ENCODE data around the gene FRMD4B.
A peak's percentile ranks its signal among the peaks of the same experiment; 100 is the strongest.

The FRMD4B gene

DNA sequence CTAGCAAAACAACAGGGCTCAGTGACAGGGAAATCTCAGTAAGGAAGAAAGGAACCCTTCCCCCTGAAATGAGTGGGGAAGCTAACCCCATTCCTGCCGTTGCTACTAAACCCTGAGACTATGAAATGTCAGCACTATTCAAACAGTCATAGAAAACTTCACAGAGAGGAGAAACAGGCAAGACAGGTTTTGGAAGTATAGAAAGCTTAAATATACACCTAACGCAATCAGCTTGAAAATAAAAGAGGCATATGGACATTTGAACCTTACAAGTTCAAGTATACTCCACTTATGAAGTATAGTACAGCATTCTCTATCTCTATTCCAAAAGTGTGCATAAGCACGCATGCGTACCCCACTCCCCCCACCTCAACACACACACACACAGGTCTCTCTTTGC lies 17.6 kb upstream of the FRMD4B start:
- DNase-seq: no peak

DNA sequence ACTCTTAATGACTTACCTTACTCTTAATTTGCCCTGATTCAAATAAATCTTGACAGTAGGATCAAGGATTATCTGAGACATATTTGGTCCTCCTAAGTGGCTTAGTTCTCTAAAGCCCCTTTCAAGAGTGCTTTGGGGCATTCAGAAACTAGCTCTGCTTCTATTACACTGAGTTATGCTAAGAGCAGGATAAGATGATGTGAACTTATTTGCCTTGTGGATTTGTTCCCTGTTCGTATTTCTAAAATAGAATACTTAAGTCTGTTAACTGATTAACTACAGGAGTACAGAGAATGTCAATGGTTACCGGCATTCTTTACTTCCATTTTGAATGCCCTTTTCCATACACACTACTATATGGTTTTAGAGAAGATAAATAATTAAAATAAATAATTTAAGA lies 14.8 kb upstream of the FRMD4B start:
- DNase-seq: no peak

DNA sequence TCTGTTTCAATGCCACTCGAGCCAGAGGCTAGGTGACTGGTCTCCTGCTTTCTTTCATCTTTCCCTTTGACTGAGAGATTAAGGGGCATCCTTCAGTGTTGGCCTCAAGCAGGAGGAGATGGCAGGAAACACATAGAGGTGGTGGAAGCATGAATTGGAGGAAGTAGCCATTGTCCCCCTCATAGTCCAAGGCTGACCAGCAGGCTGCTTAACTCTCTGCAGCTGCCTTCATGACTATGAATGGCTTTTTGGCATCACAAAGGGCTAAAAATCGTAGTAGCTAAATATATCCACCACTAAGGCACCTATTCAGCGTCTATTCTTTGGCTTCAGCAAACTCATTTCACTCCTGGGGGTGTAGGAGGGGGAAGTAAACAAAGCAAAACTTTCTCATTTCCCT lies 7.0 kb upstream of the FRMD4B start:
- DNase-seq: no peak

DNA sequence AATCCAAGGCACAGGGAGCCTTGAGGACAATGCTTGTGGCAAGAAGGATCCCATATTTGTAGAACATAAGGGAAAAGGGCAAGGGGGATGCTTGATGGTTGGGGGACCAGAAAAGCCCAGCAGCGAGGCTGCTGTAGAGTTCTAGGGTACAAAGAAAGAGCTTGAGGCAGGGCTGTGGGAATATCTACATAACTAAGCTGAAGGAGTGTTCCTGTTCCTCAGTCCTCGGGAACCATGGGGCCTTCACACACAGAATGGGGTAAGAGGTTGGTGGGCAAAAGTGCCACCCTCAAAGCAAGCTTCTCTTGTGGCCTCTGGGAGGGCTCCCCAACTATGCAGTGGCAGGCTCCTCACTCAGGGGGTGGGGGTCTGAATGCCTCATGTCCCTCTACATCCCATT lies 6.5 kb upstream of the FRMD4B start:
- no peak for DNase-seq

DNA sequence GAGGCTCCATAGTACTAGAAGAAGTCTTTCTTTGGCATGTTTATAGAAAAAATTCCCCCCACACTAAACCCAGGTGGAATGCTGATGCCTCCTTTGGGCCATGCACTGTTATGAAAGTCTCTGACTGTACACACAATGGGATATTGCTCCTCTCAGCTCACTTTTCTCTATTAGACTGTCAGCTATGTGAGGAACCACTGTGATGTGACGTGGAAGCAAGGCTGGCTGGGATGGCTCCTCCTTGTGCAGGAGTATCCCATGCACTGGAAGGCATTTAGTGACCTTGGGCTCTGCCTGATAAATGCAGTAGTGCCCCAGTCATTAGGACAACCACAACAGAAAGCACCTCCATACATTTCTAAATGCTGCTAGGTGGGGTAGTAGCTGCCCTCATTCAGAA lies 5.7 kb upstream of the FRMD4B start:
- no peak for DNase-seq

DNA sequence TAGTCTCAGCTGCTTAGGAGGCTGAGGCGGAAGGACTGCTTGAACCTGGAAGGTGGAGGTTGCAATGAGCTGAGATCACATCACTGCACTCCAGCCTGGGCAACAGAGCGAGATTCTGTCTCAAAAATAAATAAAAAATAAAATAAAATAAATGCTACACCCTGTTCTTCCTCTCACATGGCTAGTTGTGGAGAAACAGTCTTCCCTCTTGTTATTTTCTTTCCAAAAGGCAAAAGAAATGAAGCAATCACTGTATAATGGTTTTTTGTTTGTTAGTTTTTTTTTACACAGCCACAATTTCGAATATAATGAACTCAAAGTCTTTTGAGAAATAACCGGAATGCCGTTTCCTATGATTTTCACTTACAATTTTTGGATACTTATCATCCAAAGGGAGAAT lies 4.9 kb upstream of the FRMD4B start:
- DNase-seq: no peak

DNA sequence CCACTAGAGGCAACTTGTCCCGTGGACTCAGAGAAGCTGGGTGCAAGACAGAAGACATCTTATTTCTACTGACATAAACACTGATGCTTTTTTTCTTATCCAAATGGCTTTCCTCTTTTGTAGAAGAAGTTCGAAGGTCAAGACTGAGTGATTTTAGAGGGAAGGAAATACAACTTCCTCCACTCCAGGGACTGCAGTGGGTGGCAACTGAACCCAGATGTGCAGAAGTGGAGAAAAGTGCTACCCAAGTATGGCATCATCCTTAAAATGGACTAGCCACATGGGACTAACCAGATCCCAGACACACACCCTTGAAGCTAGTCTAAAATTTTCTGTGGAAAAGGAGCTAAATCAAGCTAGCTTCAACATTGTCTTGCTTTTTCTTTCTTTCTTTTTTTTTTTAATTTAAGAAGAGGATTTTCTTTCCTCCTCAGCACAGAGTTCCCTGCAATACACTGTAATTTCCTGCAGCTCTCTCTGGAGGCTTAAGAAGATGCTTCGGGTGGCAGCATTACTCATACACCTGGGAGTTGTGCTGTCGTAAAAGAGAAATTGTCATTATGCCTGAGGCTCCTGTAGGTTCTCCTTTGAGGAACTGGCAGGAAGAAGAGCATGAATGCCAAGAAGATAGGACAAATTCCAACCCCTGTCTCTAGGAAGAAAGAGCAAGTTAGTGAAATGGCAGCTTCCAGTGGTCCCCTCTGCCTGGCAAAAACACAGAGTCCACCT lies 3.8 kb upstream of the FRMD4B start:
- no peak for DNase-seq

DNA sequence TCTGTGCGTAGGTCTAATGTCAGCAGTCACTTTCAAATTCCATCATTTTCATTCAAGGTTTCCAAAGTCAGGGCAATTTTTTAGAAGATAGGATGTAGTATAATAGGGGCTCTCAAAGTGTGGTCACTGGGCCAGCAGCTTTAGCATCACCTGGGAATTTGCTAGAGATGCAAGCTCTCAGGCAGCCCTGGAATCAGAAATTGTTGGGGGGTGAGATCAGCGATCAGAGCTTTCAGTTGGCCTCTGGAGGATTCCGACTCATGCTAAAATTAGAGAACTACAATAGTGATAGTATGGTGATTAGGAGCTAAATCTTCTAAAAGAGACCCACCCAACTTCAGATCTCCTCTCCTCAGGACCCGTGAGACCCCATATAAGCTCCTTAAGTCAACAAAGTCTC lies 2.4 kb upstream of the FRMD4B start:
- no peak for DNase-seq

DNA sequence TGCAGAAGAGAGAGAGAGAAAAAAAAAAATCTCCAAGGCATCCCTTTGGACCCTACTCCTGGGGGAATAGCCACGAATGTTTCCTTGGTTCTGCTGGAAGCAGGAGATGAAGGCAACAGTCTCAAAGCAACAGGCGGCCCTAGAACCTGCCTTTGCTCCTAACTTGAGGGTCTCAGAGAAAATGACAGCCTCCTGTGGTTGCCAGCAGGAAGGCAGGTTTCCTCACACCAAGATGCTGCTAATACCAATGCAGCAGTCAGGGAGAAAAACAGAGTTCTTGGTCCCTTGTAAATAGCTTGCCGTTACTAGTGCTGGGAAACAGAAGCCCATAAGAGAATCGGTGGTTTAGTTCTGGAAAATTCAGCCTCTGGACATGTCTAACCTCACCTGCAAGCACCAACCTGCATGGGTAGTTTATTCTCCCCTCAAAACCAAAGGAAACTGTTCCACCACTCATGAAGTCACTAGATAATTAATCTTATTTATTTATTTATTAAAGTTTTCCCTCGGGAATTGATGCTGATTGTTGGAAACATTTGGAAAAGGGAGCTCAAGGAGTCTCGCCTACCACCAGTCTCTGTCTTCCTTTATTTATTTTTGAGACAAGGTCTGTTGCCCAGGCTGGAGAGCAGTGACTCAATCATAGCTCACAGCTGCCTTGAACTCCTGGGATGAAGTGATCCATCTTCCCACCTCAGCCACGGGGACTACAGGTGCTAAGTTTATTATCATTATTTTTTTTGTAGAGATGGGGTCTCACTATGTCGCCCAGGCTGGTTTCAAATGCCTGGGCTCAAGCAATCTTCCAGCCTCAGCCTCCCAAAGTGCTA lies 883 bp upstream of the FRMD4B start:
- no peak for DNase-seq

DNA sequence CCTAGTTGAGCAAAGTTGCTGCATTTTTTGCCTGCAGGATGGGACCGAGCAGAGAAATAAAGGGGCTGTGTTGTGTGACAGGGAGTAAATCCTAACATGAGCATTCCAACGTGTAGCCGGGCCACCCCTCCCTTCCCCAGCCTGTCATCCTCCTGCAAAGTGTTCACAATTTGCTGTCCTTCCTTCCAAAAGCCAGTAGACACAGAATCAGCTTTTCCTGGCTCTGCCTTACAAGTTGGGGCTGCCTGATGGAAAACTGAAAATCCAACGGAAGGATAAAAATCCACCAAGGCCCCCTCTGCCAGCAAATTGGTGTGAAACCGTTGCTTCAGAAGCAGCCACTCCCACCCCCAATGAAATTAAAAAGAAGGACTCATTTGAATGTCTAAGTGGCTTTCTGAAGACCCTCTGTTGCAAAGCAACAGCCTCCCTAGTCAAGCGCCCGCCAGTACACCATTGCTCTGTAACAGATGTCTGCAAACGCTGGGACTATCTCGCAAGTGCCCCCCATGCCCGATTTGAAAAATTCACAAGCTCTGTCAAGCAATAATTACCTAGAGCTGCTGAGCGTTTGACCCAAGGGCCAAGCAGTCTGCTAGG lies 665 bp downstream of the FRMD4B start:
- DNase-seq: no peak

DNA sequence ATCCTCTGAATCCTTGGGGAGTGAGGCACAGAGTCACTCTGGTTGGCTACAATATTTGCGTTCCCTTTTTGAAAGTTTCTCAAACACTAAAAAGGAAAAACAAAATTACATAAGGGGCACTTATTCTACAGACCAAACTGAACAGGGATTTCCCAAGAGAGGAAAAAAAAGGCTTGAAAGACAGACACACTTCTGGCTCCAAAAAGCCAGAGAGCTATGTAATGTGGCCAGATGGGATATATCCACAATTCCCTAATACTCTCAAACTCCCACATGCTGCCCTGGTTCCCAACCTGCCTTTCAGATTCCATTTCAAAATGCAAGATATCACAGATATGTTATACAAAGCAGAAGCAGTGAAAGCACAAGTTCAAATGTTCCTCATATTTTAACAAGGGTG lies 1.6 kb downstream of the FRMD4B start:
- no peak for DNase-seq

DNA sequence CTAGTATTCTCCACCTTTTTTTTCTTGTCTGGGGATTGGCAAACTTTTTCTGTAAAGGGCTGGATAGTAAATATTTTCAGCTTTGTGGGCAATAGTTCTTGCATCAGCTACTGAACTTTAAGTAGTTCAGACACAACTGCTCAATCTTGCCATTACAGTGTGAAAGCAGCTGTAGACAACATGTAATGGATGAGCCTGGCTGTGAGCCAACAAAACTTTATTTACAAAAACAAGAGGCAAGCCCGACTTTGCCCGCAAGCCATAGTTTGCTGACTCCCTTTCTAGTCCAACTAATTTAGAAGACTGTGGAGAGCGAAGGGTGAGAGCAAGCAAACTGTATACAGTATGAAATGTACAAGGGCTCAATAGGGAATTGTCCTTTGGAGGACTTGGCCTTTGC lies 6.2 kb downstream of the FRMD4B start:
- DNase-seq: no peak

DNA sequence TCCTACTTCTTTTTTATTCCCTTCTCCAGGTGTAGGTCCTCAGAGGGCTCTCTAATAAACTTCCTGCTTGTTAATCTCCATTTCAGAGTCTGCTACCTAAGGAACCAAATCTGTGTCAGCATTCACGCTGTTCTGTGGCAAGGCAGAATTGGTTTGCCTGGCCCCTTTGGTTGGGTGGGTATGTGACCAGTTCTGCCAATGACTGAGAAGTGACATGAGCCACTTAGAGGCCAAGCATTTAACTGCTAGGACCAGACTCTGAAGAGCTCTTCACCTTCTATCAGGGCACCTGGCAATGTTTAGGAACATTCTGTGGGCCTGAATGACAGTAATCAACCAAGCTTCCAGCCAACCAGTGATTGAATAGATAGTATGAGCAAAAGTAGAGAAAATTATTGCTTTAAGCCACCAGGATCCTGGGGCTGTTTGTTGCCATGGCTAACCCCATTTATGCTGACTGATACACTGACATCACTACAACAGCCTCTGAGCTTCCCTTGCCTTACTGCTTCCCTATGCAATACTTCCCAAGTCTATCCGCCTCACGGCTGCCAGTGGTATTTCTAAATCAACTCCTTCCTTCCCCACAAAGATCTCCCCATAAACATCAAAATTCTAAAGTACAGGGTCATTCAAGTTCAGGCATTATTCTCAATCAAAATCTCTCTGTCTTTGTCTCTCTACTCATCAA lies 7.6 kb downstream of the FRMD4B start:
- DNase-seq: no peak

DNA sequence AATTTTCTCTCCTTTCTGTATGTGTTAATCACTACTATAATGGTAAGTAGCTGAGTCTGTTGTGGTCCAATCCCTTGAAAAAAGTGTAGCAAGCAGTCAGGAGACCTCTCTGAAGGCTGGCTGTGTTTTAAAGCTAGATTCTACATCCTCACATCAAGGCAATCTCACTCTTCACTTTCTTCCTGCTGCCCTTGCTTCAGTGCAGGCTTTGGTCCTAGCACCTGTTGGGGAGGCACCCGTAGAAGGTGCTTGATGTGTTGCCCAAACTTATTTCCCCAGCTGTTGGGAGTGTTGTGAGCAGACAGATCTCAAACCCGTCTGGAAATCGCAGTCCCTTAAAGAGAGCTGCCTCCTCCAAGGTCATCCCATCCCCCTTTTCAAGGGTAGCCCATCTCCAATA lies 8.6 kb downstream of the FRMD4B start:
- DNase-seq: no peak

DNA sequence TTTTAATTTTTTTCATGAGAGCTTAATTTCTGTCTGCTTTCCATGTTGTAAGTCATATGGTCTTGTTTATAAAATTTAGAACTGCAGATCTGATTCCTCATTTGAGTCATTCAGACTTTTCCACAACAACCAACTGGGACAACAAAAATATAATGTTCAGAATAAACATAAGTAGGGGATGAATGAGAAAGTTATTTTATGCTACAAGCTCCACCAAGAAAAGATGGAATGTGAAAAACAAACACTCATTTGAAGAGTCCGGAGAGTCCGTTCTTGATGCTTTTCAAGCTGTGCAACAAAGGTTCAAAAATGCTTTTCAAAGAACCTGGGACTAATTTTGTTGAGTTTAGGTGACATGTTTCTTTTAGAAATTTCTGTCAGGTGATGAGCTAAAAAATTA lies 9.2 kb downstream of the FRMD4B start:
- DNase-seq: no peak

DNA sequence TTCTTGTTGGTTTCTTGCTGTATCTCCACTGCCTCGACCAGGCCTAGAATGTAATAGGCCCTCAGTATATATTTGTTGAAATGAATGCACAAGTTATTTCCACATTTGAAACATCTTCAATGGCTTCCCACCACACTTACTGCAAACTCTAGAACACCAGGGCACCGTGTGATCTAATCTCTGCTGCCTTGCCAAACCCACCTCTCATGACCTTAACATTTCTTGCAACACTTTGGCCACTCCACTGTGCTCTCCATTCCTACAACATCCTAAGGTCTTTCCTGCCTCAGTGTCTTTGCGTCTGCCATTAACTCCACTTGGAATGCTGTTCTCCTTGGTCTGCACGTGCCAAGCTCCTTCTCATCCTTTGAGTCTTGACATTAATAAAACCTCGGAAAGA lies 14.1 kb downstream of the FRMD4B start:
- DNase-seq: no peak

DNA sequence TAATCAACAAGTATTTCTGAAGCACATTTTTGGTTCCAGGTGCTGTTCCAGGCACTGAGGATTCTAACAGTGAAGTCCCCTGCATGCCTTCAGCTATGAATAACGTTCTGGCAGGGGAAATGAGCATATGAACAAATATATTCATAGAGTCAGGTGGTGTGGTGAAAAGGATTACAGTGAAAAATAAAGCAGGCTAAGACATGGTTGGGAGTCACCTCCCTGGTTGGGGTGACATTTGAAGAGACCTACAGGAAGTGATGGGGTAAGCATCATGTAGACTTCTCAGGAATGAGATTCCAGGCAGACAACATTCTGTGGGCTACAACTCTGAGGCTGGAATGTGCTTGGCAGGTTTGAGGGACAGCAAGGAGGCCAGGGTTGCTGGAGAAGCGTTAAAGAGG lies 15.0 kb downstream of the FRMD4B start:
- DNase-seq: no peak

DNA sequence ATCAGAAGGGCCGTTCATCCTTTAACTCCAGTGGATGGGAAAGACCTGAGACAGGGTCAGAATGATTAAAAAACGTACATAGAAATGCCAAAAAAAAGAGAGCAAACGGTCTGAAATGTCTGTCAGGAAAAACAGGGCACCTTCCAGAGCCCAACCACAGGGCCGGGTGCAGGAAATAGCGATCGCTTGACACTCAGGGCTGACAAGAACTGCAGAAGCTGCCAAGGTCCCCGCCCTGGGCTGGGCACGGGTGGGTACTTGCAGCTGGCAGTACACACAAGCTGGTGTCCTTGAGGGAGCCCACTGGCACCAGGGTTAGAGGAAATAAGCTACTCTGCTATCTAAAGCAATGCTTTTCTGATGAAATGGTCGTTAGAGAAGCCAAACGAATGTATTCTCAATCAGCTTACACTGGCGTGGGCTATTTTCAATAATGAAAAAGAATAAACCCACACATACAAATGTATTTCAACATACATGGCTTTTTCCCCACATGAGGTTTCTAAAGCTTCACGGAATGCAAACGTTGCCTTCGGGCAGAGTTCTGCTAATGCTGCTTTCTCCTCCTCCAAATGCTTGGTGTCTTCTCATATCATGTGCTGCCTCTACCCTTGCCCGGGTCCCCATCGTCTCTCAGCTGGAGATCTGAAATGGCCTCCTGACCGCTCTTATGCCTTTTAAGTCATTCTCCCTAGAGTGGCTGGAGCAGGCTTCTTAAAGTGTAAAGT lies 15.6 kb downstream of the FRMD4B start:
- peak; percentile 38 for DNase-seq

DNA sequence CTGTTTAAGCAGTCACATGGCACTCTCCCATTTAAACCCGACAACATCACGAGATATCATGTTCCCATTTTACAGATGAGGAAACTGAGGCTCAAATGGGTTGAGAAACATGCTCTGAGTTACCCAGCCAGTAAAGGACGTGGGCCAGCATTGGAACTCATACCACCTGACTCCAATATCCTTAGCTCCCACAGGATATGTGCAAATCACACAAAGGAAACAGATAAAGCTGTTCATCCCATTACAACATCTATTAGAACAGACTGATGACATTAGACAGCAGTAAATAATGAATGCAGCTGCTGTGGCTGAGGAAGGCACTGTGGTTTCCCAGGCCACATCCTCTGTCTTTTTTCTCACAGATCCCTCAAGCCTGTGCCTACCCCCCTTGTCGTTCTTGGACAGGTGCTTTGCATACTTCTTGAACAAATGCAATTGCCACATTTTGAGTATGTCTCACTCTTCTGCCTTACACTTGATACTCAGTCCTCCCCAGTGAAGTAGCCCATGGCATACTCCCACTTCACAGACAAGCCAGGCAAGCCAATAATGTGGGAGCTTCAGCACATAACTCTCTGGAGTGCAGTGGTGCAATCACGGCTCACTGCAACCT lies 17.7 kb downstream of the FRMD4B start:
- DNase-seq: peak; percentile 81

DNA sequence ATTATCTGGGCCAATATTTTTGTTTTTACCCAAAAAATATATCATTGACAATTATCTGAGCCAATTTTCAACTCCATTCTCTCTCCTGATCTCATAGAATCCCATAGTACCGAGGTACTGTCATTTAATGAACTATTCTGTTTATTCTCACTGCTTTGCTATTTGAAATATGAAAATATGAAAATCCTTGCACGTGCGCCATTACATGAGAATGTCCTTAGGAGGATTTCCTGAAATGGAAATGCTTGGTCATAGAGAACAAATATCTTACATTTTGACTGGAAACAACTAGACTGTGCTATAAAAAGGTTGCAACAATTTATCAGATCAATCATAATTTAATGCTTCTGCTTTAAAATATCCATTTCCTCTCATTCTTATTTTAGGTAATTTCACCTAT lies 18.3 kb downstream of the FRMD4B start:
- DNase-seq: no peak

DNA sequence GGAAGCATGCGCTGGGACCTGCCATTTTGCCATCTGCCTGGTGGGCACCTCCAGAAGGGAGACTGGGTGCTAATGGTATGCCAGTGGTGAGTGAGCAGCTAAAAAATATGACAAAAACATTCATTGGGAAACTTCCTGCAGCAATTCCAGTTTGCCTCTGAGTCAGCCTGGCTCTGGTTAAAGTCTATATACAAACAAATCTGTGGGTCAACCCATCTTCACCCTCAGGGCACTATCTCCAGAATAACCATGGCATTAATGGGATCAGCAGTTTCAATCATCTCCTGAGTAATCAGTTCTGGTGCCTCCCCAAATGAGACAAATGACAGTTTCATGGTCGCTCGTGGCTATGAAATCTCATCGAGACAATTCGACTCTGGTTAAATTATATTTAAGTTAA lies 21.5 kb downstream of the FRMD4B start:
- no peak for DNase-seq

DNA sequence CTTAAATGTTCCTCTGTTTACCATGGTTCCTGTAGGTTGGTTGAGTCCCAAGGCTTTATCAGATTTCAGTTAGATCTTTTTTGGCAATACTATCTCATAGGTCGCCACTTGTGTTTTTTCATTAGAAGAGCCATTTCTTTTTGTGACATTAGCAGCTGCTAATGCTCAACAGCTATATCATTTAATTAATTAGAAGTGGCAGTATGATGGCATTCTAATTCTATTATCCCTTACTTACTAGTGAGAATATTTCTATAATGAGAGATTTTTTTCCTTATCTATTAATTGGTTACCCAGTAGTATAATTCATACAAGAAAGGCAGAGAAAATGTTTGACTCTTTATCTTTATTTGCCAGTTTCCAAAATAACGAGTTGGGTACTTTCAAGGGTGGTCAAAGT lies 25.2 kb downstream of the FRMD4B start:
- DNase-seq: no peak

DNA sequence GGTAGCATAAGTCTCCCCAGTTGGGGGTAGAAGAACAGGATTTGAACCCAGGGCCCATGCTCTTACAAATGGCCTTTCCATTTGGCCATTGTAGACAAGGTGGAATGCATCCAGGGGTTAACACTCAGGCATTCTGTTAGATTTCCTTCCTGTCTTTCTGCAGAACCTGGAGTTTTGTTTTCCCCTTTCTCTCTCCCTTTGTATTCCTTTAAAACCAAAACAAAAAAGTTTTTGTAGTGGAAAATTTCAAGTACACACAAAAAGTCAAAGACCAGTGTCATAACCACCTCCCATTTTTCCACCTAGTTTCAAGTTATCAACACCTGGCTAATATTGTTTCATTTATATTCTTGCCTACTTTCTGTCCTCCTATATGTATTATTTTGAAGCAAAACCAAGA lies 26.0 kb downstream of the FRMD4B start:
- DNase-seq: no peak

All from MV-4-11 (cell line).